HG03103 (cell line): Measurements from ENCODE around the gene POC5.
A peak's percentile ranks its signal among the peaks of the same experiment; 100 is the strongest.

Source experiments
- ATAC-seq: cut with Tn5 transposase; IDR thresholded peaks from one replicate; pipeline ENCODE4 v1.9.1; 2021; ENCODE audit warnings: low read depth; ENCODE audit not compliant: unreplicated experiment

POC5 gene

DNA sequence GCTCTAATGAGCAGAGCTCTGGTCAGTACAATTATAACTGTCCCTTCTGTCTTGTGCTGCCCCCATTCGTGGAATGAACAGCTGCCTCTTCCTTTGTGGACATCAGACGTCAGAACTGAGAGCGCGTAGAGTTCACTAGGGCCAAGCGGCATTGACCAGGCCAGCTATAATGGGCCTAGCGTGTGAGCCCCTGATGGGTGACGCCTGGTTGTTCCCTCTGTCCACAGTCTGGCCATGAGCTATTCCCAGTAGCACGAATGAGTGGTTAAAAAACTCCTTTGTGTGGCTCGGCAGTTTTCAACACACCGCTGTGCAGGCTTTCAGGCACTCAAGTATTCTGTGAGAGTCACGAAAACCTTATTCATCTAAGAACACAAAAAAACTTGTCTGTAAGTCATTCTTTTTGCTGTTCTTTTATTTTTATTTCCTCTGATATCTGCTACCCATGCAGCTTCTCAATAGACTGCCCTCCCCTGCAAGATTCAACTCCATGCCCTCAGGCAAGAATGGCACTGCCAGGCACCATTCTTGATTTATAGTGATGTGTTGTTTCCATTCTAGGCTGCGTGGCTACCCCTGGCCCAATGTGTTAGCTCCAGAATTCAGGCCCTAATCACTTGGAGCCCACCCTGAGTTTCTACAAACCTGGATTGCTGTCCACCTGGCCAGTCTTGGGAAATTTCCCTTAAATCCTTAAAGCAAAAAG, 53.5 kb downstream of the POC5 start:
- ATAC-seq = no peak

DNA sequence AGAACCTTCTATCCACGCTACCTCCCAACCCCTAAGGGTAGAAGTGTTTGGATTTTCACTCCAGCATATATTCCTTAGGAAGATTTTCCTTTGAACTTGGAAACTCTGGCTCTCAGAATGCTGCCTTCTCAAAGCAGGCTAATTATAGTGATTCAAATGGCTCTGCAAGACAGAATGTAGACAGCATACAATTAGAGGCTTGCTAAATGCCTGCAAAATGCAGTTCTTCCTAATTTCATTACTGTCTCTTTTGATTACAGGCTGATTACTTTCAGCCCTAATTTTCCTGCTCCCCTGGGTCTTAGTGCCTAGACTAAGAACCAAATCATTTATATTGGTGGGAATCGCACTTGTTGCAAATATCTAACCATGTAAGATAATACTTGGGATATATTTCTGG, 55.2 kb downstream of the POC5 start:
- ATAC-seq = no peak

DNA sequence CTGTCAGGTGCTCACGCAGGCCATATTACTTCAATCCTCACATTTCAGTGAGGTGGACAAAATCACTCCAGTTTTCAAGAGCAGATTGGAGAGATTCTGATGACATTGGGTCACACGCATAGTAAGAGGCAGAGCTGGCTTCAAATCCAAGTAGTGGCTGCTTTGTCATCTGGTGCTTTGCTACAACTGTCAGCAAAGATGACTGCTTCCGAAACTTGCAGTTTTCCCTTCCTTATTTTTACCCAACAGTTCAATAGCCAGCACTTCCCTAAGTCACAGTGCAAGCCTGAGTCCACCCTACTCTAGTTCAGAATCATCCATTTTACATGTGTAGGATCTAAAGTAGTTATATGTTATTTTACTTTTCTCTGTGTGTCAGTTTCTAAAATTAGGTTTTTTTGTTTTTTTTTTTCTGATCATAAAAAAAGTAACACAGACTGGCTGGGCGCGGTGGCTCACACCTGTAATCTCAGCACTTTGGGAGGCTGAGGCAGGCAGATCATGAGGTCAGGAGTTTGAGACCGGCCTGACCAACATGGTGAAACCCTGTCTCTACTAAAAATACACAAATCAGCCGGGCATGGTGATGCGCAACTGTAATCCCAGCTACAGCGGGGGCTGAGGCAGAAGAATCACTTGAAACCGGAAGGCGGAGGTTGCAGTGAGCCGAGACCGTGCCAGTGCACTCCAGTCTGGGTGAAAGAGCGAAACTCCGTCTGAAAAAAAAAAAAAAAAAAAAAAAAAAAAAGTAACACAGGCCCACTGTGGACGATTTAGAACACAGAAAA, 56.4 kb downstream of the POC5 start:
- ATAC-seq = peak; percentile 61

GRCh38 chr5:75659791-75660450, 57.3 kb downstream of the POC5 start:
- no peak for ATAC-seq

- ATAC-seq = no peak
Measured at GRCh38 chr5:75656311-75657003, 60.8 kb downstream of the POC5 start.

- no peak for ATAC-seq
Measured at GRCh38 chr5:75654693-75655295, 62.4 kb downstream of the POC5 start.

DNA sequence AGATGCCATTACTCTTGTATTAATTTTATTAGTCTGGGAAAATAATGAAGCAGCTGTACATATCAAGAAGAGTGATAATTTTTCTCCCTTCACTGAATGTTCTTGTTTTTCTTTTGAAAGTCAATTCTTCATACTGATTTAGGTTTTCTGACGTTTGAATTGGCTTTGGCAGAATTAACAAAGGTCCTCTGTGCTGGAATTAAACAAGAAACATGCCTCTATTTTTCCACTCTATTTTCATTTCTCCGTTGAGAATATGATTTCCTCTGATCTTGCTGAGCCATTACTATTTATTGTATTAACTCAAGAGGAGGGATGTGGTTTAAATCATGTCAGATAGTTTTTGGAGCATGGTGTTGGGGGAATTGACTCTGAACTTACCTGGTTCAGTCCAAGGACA, 63.7 kb downstream of the POC5 start:
- no peak for ATAC-seq

- no peak for ATAC-seq
Measured at GRCh38 chr5:75651575-75652238, 65.5 kb downstream of the POC5 start.

DNA sequence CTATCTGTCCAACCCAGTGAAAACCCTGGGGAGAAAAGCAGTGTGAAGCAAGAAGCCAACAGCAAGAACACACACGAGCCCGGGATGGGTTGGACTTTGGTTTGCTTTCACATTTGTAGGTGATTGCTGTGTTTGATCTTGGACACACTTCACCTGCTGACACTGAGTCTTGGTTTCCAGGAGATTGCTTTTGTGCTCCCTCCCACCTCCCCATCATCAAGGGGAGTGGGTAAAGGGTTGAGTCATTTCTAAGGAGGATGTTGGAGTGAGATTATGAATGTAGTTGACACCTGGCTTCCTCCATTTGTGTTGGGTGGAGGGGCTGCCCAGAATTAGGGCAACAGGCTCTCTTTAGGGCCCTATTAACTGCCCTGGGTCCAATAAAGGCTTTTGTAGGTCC, 68.5 kb downstream of the POC5 start:
- ATAC-seq = no peak

GRCh38 chr5:75640826-75641225, 76.4 kb downstream of the POC5 start:
- no peak for ATAC-seq

DNA sequence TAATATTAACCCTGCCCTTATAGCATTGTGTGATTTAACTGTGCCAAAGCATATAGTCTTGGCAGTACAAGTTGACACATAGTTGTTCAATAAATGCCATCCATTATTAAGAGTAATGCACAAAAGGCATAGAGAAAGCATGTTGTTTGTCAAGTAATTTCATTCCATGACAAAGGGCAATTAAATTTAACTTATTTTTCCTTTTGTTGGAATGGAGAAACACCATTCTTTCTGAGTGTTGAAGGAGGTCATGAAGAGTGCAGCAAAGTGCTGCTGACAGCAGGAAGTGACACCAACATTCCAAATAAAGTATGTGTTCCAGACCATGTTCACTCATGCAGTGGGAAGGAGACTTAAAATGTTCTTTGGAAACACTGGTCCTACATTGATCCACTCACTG, 76.8 kb downstream of the POC5 start:
- no peak for ATAC-seq

DNA sequence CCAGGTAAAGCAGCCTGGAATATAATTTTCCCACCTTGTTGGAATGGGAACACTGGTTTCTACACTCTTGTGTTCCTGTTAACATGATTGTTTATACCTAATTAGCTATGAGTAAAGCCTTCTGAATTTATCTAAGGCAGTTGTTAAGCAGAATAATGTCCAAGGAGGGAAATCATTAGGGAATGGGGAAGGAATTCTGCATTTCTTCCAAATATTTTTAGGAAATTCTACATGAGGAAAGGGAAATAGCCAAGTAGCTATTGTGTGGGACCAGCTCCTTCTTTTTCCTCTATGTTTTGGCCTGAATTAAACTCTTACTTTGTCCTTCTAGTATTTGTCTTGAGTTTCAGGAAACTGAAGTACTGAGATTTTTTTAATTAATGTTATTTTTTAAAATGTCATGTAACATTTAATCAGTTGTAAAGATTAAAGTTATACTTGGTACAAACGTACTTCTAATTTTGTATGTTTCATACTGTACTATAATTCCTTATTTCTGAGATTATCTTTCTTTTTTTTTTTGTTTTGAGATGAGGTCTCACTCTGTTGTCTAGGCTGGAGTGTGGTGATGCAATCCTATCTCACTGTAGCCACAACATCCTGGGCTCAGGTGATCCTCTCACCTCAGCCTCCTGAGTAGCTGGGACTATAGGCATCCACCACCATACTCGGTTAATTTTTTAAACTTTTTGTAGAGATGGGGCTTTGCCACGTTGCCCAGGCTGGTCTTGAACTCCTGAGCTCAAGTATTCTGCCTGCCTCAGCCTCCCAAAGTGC, 77.5 kb downstream of the POC5 start:
- no peak for ATAC-seq

DNA sequence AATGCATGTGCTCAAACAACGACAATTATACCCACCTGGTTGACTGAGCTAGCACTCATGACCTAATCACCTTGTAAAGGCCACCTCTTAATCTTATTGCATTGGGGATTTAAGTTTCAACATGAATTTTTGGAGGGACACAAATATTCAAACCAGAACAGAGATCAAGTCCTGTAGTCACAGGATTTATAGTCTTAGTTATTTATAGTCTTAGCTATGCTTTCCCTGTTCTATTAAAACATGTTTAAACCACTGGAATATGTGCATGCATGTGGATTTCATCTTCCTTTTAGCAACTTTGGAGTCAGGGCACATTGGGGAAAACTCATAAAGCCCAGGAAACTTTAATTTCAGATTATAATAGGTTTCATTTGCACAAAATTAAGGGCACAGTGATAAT, 79.3 kb downstream of the POC5 start:
- ATAC-seq = no peak

GRCh38 chr5:75632321-75632720, 84.9 kb downstream of the POC5 start:
- ATAC-seq = no peak

- no peak for ATAC-seq
Measured at GRCh38 chr5:75630875-75631274, 86.4 kb downstream of the POC5 start.

DNA sequence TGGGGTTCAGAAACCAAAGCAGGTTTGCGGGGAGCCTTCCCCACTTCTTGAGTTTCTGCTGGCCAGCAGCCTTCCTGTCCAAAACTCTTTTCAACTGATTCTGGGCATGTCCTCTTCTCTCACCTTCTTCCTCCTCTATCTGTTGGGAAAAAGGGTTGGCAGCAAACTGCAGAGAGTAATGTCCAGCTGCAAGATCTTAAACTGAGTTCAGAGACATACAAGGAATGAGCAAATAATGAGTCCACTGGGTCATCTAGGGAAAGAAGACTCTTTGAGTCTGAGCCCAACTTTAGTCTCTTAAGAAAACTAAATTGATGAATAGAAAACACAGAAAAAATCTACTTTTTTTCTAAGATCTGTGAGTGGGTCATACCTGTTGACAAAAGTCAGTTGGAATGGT, 89.4 kb downstream of the POC5 start:
- ATAC-seq = no peak

GRCh38 chr5:75626959-75627358, 90.3 kb downstream of the POC5 start:
- ATAC-seq = no peak
